Measurements from ENCODE around the gene ATP8A2.

ATP8A2 gene

DNA sequence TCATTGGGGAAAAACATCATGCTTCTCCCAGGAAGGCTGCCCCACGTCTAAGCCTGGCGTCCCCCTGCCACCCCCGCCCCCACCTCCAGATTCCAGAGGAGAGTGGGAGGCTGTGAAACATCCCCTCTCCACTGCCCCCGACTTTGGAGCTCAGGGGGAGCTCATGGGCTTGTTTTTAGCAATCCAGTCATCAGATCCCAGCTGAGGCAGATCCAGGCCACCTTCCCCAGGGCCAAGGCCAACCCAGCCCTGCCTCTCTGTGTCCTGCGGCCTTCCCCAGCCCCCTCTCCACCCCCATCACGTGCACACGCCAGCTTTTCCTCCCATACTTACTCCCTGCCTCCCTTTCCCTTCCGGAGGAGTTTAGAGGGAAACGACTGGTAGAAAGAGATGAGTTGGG, 641.2 kb downstream of the ATP8A2 start:
- DNase-seq (ENCODE audit: low spot score): no peak

DNA sequence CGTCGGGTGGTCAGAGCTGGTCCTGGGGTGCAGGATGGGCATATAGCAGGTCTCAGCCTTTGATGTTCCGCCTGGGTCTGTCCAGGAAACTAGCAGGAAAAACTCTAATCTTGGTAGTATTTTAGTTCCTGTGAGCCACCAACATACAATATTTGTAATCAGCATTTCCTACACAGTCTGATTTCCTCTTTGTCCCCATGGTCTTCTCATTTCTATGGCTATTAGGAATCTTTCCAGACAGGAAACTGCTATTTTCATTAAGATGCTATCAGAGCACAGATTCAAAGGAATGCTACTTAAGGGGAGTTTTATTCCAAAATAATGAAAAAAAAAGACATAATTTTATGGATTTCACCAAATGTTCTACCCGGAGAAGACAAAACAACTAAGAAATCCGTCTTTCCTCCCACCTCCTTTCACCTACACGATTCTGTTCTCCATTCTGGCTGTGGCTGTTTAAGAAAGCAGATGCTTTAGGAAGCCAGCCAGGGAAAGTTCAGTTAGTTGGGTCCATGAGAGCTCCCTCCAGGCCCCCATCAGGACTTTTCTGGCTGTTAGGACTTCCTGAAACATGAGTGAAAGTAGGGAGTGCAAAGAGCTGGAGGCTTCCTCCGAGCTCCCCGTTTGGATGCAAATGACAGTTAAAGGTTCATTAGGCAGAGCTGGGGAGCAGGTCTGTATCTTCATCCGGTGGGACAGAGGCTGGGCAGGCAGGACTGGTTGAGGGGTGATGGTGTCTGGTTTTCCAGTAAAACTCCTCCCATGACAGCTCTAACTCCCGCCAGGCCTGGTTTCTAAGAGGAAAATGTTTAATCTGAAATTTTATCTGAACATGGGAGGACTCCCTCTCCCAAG, 643.7 kb downstream of the ATP8A2 start:
- DNase-seq (ENCODE audit: low spot score): no peak

DNA sequence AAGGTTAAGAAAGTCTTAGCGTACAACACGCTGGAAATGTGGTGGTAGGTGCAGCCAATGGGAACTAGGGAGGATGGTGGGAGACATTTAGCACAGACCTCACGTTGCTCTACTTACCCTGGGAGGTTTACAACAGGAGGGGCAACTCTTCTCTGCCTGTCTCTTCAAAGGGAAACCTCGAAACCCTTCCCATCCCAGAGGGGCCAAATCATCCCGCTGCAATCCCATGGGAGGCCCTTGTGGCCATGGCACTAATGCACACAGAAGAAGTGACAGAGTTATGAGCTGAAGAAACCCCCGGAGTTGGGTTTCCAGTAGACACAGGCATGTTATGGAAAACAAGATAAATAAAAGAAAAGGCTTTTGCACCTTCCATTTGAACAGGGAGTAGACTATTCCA, 644.4 kb downstream of the ATP8A2 start:
- DNase-seq (ENCODE audit: low spot score): no peak

DNA sequence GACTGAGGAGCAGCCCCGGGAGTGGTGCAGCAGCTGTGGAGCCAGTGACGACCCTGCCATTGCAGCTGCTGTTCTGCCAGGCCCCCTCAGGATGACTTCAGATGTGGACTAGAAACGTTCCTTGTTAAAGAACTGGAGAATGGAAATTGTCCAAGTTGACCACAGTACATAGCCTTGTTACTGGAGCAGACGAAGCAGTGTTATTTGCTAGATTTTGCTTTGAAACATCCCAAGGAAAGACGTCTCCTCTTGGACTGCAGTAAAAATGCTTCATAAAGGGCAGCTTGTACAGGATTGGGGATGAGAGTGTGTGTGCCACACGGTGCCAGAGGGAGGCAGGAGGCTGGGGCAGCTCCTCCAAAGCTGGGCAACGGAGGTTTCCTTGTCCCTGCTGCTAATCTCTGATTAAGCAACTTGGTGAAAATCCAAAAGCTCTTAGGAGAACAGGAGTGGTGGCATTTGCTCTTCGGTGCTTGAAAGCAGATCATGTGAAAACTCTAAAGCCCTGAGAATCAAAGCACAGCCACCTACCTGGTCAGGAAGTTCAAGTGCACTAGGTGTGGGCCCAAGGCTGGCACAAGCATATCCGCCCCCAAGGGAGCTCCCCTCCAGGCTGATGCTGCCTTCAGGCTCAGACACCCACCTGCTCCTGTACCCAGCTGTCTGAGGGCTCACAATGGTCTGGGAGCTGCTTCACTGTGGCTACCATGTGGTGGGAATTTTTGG, 645.6 kb downstream of the ATP8A2 start:
- no peak for DNase-seq (ENCODE audit: low spot score)

DNA sequence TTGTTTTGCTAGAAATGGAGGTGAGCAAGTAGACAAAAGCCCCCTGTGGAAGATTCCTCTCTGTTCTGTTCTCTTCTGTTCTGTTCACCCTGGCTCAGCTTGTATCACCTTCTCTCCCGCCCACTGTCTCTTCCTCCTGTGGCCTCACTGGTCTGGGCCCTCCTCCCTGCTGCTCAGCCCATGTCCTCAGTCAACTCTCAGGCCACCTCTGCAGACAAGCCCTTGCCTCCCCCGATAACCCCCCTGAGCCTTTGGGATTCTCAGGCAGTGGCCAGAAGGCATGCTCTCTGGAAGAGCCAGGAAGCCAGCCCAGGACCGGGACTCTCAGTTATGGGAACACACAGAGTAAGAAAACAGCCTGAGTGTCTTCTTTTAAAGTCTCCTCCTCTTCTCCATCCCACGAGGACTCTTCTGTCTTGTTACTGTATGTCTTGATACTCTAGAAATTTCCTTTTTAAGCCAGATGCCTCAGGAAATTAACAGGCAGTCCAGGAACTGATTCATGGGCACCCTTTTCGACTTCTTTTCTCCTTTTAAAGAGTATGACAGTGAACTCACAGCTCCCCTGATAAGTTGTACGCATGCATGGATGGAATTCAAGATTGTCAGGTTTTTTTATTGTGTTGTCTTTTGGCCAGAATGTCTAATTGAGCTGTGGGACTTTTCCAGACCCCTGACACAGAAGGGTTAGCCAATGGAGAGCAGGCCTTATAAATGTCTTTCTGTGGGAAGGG, 646.3 kb downstream of the ATP8A2 start:
- DNase-seq (ENCODE audit: low spot score): no peak

DNA sequence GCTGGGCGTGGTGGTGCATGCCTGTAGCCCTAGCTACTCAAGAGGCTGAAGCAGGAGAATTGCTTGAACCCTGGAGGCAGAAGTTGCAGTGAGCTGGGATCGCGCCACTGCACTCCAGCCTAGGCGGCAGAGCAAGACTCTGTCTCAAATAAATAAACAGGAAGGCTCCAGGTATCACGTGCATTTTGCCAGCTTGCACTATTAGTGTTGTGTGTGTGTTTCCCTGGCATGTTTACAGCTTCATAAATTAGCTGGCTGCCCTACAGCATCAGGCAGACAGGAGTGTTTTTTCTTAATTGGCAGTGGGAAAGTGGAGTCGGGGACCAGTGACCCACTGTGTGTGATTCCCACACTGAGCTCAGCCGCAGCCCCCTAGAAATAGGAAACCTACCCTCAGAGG, 647.5 kb downstream of the ATP8A2 start:
- DNase-seq (ENCODE audit: low spot score): no peak

DNA sequence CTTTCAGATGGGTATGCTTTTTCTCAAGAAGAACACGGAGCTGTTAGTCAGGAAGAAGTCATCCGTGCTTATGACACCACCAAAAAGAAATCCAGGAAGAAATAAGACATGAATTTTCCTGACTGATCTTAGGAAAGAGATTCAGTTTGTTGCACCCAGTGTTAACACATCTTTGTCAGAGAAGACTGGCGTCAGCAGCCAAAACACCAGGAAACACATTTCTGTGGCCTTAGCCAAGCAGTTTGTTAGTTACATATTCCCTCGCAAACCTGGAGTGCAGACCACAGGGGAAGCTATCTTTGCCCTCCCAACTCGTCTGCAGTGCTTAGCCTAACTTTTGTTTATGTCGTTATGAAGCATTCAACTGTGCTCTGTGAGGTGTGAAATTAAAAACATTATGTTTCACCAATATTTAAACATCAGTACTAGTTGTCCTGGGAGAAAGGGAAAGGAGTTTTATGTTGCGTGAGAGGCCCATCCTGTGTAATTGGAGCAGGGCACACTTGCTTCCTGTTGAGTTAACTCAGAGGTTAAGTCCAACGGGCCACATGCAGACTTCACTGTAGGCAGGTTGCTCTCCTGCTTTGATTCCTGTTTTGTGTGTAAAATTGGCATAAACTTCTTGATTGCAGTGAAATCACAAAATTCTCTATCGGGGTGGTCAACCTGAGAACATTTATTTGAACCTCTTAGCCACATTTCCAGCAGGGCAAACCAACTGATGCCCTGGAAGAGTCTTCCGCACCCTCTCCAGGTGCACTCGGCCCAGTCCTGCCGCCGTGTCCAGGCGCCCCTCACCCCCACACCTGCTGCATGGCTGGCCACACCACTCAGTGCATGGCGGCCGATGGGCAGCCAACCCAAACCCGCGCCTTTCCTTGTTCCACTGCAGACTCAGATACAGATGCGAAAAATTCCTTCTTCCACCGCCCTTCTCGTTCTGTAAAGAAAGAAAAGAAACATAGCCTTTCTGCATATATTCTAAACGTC, 648.4 kb downstream of the ATP8A2 start:
- no peak for DNase-seq (ENCODE audit: low spot score)

DNA sequence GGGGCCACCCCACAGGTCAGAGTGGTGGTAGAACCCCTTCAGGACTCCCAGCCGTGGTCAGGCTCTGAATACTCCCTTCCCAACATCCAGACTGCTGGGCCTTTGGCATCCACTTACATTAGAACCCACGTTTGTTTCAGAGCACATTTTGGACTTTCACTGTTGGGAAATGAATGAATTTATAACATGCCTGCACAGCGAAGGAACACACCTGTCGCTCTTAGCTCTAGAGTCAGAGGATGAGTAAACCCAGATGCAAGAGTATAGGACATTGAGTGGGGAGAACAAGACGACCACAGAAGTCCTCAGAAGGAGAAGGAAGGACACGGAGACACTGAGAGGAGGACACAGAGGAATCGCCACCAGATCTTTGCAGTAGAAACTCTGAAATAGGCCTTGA, 649.1 kb downstream of the ATP8A2 start:
- no peak for DNase-seq (ENCODE audit: low spot score)

DNA sequence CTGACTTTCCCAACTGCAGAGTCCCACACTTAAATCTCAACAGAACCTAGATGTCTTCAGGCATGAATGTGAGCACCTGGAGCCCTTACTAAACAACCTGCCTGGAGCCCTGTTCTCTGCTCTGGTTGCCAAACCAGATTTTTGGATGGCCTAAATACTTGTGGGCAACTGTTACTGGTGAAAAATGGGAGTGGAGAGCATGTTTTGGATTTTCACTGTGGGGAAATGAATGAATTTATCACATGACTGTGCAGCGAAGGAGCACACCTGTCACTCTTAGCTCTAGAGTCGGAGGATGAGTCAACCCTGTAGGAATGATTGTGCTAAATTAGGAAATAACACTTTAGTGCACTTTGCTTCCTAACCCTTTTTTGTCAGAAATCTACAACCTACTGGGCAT, 649.7 kb downstream of the ATP8A2 start:
- DNase-seq (ENCODE audit: low spot score): no peak

DNA sequence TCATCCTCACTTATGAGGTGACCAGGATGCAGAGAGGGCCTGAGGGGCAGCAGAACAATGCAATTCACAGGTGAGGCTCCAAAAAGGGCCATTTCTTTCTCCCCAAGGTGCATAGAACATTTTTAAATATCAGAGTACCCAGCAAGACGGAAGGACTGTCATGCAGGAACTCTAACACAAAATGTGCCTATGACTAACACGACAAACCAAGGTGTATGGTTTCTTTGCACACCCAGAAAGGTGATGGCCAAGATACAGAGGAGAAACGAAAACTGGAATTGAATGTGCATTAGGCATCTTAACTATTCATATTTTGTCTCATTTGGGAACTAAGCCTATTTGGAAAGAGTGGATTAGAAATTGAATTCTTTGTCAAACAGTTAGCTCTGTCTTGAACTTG, 650.2 kb downstream of the ATP8A2 start:
- no peak for DNase-seq (ENCODE audit: low spot score)

DNA sequence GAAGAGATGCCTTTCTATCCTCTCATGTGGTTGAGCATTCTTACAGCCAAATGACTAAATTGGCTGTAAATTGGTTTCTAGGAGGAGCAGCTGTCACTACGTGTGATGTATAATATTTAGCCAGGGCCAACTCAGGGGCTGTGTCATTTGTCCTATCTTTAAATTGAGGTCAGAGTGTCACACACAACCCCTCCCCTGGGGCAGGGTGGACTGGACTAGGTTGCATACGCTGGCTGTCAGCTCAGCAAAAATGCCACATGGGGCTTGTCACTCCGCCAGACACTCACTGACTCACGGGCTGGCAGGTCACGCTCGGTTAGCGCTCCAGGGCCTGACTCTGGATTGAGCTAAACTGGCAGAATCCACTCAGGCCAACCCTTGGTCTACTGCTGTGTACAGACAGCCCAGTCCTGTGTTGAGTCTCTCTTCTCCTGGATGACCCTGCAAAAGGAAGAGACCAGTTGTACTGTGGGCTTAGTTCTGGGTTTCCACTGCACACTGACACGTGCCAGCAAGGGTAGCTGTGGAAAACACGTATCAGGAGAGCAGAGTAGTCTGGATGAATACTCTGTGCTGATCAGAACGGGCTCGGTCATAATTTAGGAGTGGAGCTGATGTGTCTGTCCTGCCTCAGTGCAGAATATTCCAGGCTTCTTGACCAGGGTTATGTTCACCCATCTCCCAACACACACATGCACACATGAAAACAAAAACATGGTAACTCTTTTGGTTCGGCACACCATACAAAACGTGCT, 650.9 kb downstream of the ATP8A2 start:
- no peak for DNase-seq (ENCODE audit: low spot score)

DNA sequence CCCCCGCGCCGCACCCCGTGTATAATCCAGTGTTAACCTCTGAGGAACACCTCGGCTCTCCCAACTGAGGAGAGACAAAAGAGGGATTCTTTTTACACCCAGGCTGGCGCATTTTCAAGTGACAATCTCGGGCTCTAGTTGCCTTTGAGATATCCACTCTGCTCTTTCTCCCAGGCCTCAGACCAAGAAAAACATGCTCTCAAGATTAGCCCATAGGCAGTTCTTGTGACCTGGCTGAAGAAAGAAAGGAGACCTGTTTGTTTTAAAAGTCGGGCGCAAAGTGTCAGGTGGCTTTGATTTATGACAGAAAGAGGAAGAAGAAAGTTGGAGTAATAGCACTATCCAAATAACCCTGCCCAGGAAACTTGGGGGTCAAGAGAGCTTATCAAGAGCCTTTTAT, 652.8 kb downstream of the ATP8A2 start:
- no peak for DNase-seq (ENCODE audit: low spot score)

DNA sequence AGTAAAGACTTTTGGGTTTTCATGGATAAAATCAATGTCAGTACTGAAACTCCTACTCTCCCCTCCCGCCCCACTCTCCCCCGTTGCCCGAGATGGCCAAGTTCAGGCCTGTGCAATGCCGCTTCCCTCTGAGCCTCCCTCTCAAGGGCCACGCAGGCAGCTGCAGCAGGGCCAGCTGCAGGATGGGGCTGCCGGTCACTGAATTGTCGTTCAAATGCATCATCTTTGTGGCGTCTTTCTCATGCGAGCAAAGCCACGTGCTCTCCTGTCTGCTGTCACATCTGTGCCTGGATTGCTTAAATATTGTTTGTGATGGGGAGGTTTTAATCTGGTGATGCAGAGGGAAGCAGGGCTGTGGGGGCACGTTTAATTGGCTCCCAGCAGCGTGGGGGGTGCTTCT, 653.4 kb downstream of the ATP8A2 start:
- DNase-seq (ENCODE audit: low spot score): no peak

DNA sequence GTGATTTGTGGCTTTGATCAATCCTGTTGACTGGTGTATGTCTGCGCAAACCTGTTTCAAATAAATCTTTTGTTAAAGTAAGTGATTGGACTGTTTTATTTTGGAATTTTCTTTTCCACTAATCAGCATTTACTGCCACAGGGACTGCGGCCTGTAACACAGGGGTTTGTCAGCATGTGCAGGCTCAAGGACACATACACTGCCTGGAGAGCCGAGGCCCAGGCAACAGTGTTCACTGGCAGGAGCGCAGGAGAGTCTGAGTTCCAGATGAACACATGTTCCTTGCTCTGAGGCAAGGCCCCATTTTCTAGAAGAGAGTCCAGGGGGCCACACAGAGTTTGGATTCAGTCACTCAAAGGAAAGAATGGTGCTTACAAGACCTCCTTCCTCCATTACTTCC, 654.0 kb downstream of the ATP8A2 start:
- DNase-seq (ENCODE audit: low spot score): no peak

DNA sequence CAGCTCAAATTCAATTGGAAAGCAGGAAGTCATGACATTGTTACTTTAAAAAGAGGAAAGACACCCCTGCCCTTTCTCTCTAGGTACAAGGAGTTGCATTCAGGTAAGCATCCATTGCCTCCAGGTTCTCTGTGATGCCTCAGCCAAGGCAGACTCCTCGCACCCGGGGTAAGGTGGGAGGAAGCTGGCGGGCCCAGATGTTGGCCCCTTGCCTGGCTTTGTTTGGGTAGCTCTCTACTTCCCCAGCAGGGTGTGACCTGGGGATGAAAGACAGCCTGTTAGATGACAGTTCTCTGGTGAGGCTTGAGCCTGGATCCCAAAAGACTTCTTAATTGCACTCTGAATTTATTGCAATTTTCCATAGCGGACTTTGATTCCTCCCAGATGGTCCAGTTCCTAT, 654.4 kb downstream of the ATP8A2 start:
- no peak for DNase-seq (ENCODE audit: low spot score)

DNA sequence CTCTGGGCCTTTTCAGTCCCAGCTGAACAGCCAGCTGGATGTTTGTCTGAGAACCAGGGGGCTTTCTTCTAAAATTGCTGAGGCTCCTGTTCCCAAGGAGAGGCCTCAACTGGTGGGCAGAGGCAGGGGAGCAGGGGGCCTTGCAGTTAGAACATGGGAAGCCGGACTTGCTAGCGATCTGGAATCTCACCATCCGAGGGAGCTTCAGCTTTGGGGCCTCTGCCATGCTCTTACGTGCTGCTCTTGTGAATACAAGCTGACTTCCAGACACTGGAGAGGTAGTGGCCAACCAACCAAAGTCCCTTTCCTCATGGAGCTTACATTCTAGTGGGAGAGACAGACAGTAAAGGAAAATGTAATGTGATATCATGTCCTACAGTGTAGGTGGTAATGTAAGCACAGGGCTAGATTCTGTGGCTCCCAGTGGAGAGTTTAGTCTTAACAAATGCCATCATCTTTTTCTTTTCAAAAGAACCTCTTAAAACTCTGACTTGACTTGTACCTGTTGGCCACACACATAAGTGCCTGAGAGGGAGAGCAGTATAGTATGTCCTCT, 657.9 kb downstream of the ATP8A2 start:
- no peak for DNase-seq (ENCODE audit: low spot score)

DNA sequence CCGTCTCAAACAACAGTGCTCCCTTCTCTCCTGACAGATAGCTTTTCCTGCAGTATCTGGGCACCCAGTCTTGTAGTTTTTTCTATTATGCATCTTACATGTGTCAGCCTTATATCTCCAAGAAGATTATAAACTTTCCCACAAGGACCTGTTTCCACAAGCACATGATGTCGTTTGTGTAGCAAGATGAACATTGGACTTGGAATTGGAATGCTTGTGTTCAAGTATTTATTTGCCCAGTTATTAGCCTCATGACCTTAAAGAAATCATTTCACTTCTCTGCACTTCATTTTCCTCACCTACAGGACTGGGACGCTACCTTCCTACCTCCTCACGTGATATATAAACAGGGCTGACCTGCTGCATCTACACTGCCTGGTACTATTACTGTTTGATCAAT, 658.6 kb downstream of the ATP8A2 start:
- no peak for DNase-seq (ENCODE audit: low spot score)

DNA sequence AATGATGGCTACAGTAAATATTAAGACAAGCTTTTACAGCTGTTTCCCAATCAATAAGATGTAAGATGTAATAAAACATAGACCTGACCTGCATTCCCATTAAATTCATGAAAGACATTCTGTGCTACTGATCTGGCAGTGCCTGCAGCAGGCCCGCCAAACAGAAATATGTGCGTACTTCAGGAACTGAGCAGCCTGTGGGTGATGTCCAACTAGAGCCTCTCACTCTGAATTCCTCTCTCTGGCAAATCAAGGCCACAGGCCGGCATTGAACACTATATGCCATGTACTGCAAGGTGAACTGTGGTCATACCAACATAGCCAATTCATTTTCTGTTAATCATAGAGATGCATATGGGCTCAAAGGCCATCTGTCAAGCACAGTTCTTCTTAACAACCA, 662.2 kb downstream of the ATP8A2 start:
- DNase-seq (ENCODE audit: low spot score): no peak

DNA sequence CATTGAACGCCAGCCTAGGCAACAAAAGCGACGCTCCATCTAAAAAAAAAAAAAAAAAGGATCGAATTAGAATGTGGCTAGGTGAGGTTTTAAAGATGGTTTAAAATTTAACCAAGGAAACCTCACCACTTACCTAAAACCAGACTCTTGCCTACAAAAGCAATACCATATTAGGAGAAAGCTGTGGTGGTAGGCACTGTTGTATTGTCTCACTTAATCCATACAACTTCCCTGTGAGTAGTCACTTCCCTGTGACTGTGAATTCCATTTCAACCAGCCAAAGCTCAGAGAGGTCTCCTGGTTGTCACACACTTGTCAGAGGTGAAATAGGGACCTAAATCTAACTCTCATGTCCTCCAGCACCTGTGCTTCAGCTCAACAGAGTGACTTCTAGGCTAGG, 664.6 kb downstream of the ATP8A2 start:
- no peak for DNase-seq (ENCODE audit: low spot score)

DNA sequence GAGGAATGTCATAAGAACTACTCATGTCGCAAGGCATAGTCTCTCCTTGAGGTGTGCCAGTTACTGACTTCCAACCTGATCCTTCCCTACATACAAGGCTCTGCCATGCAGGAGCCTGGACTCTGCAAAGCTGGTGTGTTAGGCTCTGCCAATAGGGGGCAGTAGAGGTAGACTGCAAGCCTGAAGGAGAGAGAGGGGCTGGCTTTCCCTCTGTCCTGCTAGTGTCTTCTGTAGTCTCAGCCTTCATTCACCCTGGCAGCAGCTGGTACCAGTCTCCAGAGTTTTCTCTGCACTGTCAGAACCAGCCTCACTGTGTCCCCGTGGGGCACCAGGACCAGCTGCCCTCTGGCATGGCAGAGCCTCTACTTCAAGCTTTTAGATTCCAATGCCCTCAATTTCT, 665.5 kb downstream of the ATP8A2 start:
- DNase-seq (ENCODE audit: low spot score): peak; percentile 16
